Stimulated activated CD8-positive, alpha-beta memory T cell treated with anti-CD3 and anti-CD28 coated beads, Interleukin-2, amount 100 ng/mL, for 48 hours (primary cell): ENCODE measurements around the gene GRPR.
"Not testable (repeated sequence)": the region's sequence is repeated elsewhere in the genome, so short reads cannot be mapped to it uniquely, and the experiment has no call there.

Experiments
- DNase-seq, 2 donors: peaks; one replicate each; pipeline ENCODE4 v3.0.0-alpha.2; 2020; ENCODE audit warnings: low read depth in 2 of 2

Gene GRPR

GRCh38 chrX:16137416-16138107, 14.2 kb downstream of the GRPR start:
- DNase-seq: no peak

GRCh38 chrX:16138108-16138427, 14.7 kb downstream of the GRPR start:
- no peak for DNase-seq

- no peak for DNase-seq
Observed at GRCh38 chrX:16140448-16140847, 17.1 kb downstream of the GRPR start.

- DNase-seq: no peak
Observed at GRCh38 chrX:16140983-16141382, 17.6 kb downstream of the GRPR start.

GRCh38 chrX:16141422-16142245, 18.3 kb downstream of the GRPR start:
- no peak for DNase-seq

- DNase-seq: no peak
Observed at GRCh38 chrX:16142246-16142558, 18.8 kb downstream of the GRPR start.

GRCh38 chrX:16143968-16144367, 20.6 kb downstream of the GRPR start:
- no peak for DNase-seq

- DNase-seq: no peak
Observed at GRCh38 chrX:16144420-16144819, 21.1 kb downstream of the GRPR start.

- DNase-seq: not testable (repeated sequence)
Observed at GRCh38 chrX:16145093-16145492, 21.7 kb downstream of the GRPR start.

GRCh38 chrX:16145656-16146055, 22.3 kb downstream of the GRPR start:
- DNase-seq: no peak

GRCh38 chrX:16148896-16149295, 25.5 kb downstream of the GRPR start:
- no peak for DNase-seq

GRCh38 chrX:16155581-16156096, 32.3 kb downstream of the GRPR start:
- DNase-seq: no peak

- DNase-seq: no peak
Observed at GRCh38 chrX:16156692-16157331, 33.4 kb downstream of the GRPR start.

GRCh38 chrX:16160729-16161128, 37.4 kb downstream of the GRPR start:
- DNase-seq: no peak

- not testable (repeated sequence) for DNase-seq
Observed at GRCh38 chrX:16161173-16161572, 37.8 kb downstream of the GRPR start.

GRCh38 chrX:16162391-16162790, 39.0 kb downstream of the GRPR start:
- DNase-seq: no peak

GRCh38 chrX:16164748-16165147, 41.4 kb downstream of the GRPR start:
- DNase-seq: no peak

- no peak for DNase-seq
Observed at GRCh38 chrX:16167181-16167580, 43.8 kb downstream of the GRPR start, which contains the start of gene MAGEB17. Gene MAGEB17, plus strand, starts transcription at chrX:16167481. Its CDS starts 2,902 bp downstream, at chrX:16170383.

GRCh38 chrX:16171039-16171438, 47.7 kb downstream of the GRPR start:
- DNase-seq: no peak

GRCh38 chrX:16171944-16172343, 48.6 kb downstream of the GRPR start:
- DNase-seq: no peak

GRCh38 chrX:16172391-16172790, 49.0 kb downstream of the GRPR start:
- no peak for DNase-seq

- DNase-seq: no peak
Observed at GRCh38 chrX:16175329-16176061, 52.1 kb downstream of the GRPR start.
